DOHH2 (cell line): Measurements from ENCODE around the gene ADAMTS2.

Experiments used
- H3F3A ChIP-seq: fragments of 200-600 bp; sonication (generic), shearing (Covaris generic); 2 replicates; pipeline ENCODE4 v1.6.0; 2016; ENCODE audit warnings: antibody characterized with exemption, mild to moderate bottlenecking; ENCODE audit not compliant: control insufficient read depth, insufficient read depth
- H3K27ac ChIP-seq: fragments of 200-600 bp; sonication (generic); 2 replicates; pipeline ENCODE4 v1.5.1; 2014; ENCODE audit warnings: low read depth, mild to moderate bottlenecking, low read length, moderate library complexity
- H3K27me3 ChIP-seq: fragments of 200-600 bp; sonication (generic); 2 replicates; pipeline ENCODE4 v1.6.1; 2014; ENCODE audit warnings: mild to moderate bottlenecking, low read length, mixed read lengths; ENCODE audit not compliant: control insufficient read depth
- H3K36me3 ChIP-seq: fragments of 200-600 bp; sonication (generic); 2 replicates; pipeline ENCODE4 v1.6.1; 2014; ENCODE audit warnings: mild to moderate bottlenecking, low read length, moderate library complexity, mixed read lengths; ENCODE audit not compliant: control insufficient read depth
- H3K4me1 ChIP-seq: fragments of 200-600 bp; sonication (generic); 2 replicates; pipeline ENCODE4 v1.6.1; 2014; ENCODE audit warnings: mild to moderate bottlenecking, low read length, mixed read lengths; ENCODE audit not compliant: control insufficient read depth
- H3K4me2 ChIP-seq: fragments of 200-600 bp; sonication (generic); 2 replicates; pipeline ENCODE4 v1.6.0; 2014; ENCODE audit warnings: mild to moderate bottlenecking, low read length, moderate library complexity
- H3K4me3 ChIP-seq: fragments of 200-600 bp; sonication (generic); 2 replicates; pipeline ENCODE4 v1.5.1; 2014; ENCODE audit warnings: mild to moderate bottlenecking, low read length, mixed read lengths
- H3K79me2 ChIP-seq: fragments of 200-600 bp; sonication (generic); 2 replicates; pipeline ENCODE4 v1.6.1; 2014; ENCODE audit warnings: mild to moderate bottlenecking, low read length, mixed read lengths; ENCODE audit not compliant: control insufficient read depth
- H3K9me2 ChIP-seq: fragments of 200-600 bp; sonication (generic); replicated peaks from 2 replicates; pipeline ENCODE4 v1.6.1; 2014; ENCODE audit warnings: mild to moderate bottlenecking, low read length, mixed read lengths; ENCODE audit not compliant: control insufficient read depth
- H3K9me3 ChIP-seq: fragments of 200-600 bp; sonication (generic); 2 replicates; pipeline ENCODE4 v1.6.1; 2014; ENCODE audit warnings: antibody characterized with exemption, low read length, mixed read lengths; ENCODE audit not compliant: control insufficient read depth, insufficient read depth
- H4K20me1 ChIP-seq: fragments of 200-600 bp; sonication (generic); 2 replicates; pipeline ENCODE4 v1.6.0; 2014; ENCODE audit warnings: low read depth, mild to moderate bottlenecking, antibody characterized with exemption, low read length, moderate library complexity; ENCODE audit not compliant: control insufficient read depth, insufficient read depth
- EZH2phosphoT487 ChIP-seq: fragments of 200-600 bp; sonication (generic); IDR thresholded peaks from 2 replicates; pipeline ENCODE4 v1.6.1; 2017; ENCODE audit warnings: borderline replicate concordance, mild to moderate bottlenecking, antibody characterized with exemption, low read length, moderate library complexity, mixed read lengths
- TF ChIP-seq, protein P1 (sequence below): fragments of 200-600 bp; sonication (generic); IDR thresholded peaks from one replicate; pipeline ENCODE4 v1.5.1; 2014; ENCODE audit warnings: antibody characterized with exemption, mild to moderate bottlenecking, low read depth, low read length; ENCODE audit not compliant: poor library complexity, severe bottlenecking

Gene ADAMTS2

GRCh38 chr5:179186801-179187200 is 158.5 kb downstream of the ADAMTS2 start:
- no peak overlapping the region for H3K27ac ChIP-seq
- no peaks in the 10 kb centered on the region for H3K79me2 ChIP-seq
- TF ChIP-seq, protein P1, sequence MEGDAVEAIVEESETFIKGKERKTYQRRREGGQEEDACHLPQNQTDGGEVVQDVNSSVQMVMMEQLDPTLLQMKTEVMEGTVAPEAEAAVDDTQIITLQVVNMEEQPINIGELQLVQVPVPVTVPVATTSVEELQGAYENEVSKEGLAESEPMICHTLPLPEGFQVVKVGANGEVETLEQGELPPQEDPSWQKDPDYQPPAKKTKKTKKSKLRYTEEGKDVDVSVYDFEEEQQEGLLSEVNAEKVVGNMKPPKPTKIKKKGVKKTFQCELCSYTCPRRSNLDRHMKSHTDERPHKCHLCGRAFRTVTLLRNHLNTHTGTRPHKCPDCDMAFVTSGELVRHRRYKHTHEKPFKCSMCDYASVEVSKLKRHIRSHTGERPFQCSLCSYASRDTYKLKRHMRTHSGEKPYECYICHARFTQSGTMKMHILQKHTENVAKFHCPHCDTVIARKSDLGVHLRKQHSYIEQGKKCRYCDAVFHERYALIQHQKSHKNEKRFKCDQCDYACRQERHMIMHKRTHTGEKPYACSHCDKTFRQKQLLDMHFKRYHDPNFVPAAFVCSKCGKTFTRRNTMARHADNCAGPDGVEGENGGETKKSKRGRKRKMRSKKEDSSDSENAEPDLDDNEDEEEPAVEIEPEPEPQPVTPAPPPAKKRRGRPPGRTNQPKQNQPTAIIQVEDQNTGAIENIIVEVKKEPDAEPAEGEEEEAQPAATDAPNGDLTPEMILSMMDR = no peak
- TF ChIP-seq EZH2phosphoT487 = no peak
- no peaks in the 10 kb centered on the region for H3K9me2 ChIP-seq
- no peaks in the 10 kb centered on the region for H3K9me3 ChIP-seq
- H3K27me3 ChIP-seq = no peaks in the 10 kb centered on the region
- H3F3A ChIP-seq = no peaks in the 10 kb centered on the region
- no peaks in the 10 kb centered on the region for H3K4me1 ChIP-seq
- no peaks in the 10 kb centered on the region for H3K36me3 ChIP-seq
- H3K4me3 ChIP-seq = no peak overlapping the region
- H3K4me2 ChIP-seq = no peak overlapping the region
- H4K20me1 ChIP-seq = no peaks in the 10 kb centered on the region

DNA sequence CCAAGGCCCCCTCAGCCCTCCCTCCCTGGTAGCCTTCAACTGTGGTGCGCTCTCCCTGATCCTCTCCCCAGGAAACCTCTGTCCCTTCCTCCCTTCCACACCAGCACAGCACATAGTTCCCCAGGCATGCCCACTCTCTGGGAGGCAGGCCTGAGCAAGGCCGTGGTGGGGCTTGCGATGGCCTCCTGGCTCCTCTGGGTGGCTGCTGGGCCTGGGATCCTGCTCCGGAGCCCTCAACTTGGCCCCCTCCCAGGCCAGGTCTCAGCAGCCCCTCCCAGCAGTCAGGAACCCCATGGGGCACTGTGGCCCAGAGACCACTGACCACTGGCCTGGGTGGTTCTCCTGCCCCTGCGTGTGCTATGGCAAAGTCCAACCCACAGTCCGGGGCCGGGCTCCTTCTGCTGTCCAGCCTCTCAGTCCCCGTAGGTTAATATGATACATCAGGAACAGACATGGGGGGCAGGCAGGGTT is 159.3 kb downstream of the ADAMTS2 start:
- Histone ChIP-seq H3K9me3 (no peaks in the 10 kb centered on the region), H4K20me1 (no peaks in the 10 kb centered on the region), H3K27me3 (no peaks in the 10 kb centered on the region), H3F3A (no peaks in the 10 kb centered on the region), H3K4me2 (no peak overlapping the region), H3K27ac (no peak overlapping the region), H3K4me1 (no peaks in the 10 kb centered on the region), H3K4me3 (no peak overlapping the region), H3K79me2 (no peaks in the 10 kb centered on the region), H3K36me3 (no peaks in the 10 kb centered on the region), H3K9me2 (no peaks in the 10 kb centered on the region)
- no peak for TF ChIP-seq EZH2phosphoT487
- TF ChIP-seq, protein P1 = no peak

- no peak overlapping the region for H3K4me2 ChIP-seq
- H3K27ac ChIP-seq = no peak overlapping the region
- no peaks in the 10 kb centered on the region for H4K20me1 ChIP-seq
- no peaks in the 10 kb centered on the region for H3K36me3 ChIP-seq
- TF ChIP-seq EZH2phosphoT487 = no peak
- TF ChIP-seq, protein P1 = no peak
- no peaks in the 10 kb centered on the region for H3K27me3 ChIP-seq
- H3K4me3 ChIP-seq = no peak overlapping the region
- no peaks in the 10 kb centered on the region for H3F3A ChIP-seq
- no peaks in the 10 kb centered on the region for H3K9me3 ChIP-seq
- no peaks in the 10 kb centered on the region for H3K79me2 ChIP-seq
- H3K4me1 ChIP-seq = no peaks in the 10 kb centered on the region
- no peaks in the 10 kb centered on the region for H3K9me2 ChIP-seq
Observed at GRCh38 chr5:179185256-179185940, 159.9 kb downstream of the ADAMTS2 start.
